ENCODE data around the gene FAM98B.

DNA sequence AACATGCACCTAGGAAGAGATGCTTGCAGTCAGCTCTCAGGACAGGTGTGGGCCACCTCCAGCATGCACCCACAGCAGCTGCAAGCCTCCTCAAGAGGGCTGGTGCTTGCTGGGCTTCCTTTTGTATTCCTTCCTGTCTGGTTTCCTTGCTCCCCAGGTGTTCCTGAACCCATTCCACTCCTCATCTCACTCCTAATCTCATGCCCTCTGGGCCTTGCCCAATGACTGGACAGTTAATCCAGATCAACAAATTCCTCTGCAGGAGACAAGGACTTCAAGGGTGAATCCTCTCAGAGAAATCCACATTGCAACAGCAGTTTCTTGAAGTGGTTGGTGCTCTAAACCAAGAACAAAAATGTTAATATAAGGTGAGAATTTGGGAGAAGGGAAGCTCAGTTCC lies 80.0 kb downstream of the FAM98B start:
- TF ChIP-seq ZNF274 (IDR thresholded peaks at IDR 0.05; ENCODE audit: low read depth, low read length): no peak
- no peak for TF ChIP-seq YY1 (IDR thresholded peaks at IDR 0.05; ENCODE audit: insufficient read depth, insufficient read length)
- TF ChIP-seq SUZ12 (IDR thresholded peaks at IDR 0.05; ENCODE audit: extremely low read depth, insufficient read depth, insufficient read length): no peak
